Measurements from ENCODE around the gene BAIAP2. TPM values are rescaled to one million over a fixed set of nuclear protein-coding genes. Genes with fewer than 3 reads are reported as not detected.

Gene BAIAP2
- total and polyA plus RNA-seq, 10 of the 15 experiments (the other 5 are each of a cell fraction or from before 2014, with no cell fraction given): 0.15 to 1.2 (median 0.46) TPM; not detected in 2

GRCh38 chr17:81163703-81164370, 128.9 kb downstream of the BAIAP2 start:
- Histone ChIP-seq H3K27ac (ENCODE audit: control insufficient read depth, insufficient read depth) (no peak overlapping the region), H3K4me3 (no peak overlapping the region), H3K79me2 (ENCODE audit: control insufficient read depth, insufficient read depth, low read length) (no peaks in the 10 kb centered on the region), H3K27me3 (replicated peaks in 1 of 2; ENCODE audit: control insufficient read depth in 2 of 2, insufficient read depth in 2 of 2, low read length in 1 of 2) (no peaks in the 10 kb centered on the region; a peak in 3 of 4 replicates), H2AFZ (ENCODE audit: control insufficient read depth, low read depth, low read length) (no peak overlapping the region), H3K4me1 (ENCODE audit: control insufficient read depth, insufficient read depth, low read length) (no peaks in the 10 kb centered on the region), H3K4me2 (ENCODE audit: control insufficient read depth, insufficient read depth) (no peak overlapping the region), H3K36me3 (ENCODE audit: control insufficient read depth in 2 of 2, insufficient read depth in 2 of 2, low read length in 1 of 2) (no peaks in the 10 kb centered on the region), H3K9me3 (replicated peaks; ENCODE audit: control insufficient read depth, insufficient read depth, low read length) (no peaks in the 10 kb centered on the region), H3K9ac (ENCODE audit: control insufficient read depth, insufficient read depth, low read length) (no peak overlapping the region), H4K20me1 (ENCODE audit: control insufficient read depth, insufficient read depth) (no peaks in the 10 kb centered on the region)
- ATAC-seq (no peak), FAIRE-seq (no peak), DNase-seq (ENCODE audit: low read depth, low spot score) (no peak)
- ChIA-PET RAD21 (ENCODE audit: unreplicated experiment) (no interaction called here), CTCF (no interaction called here), POLR2A (no interaction called here), SMC1A (ENCODE audit: uncharacterized antibody, unreplicated experiment) (no interaction called here)
- TF ChIP-seq MYB (IDR thresholded peaks at IDR 0.05; ENCODE audit: borderline replicate concordance, low read depth, low read length) (no peak), NFYB (IDR thresholded peaks at IDR 0.05; ENCODE audit: insufficient read depth, low read depth, low read length) (no peak), SIN3A (IDR thresholded peaks at IDR 0.05; ENCODE audit: low read depth, low read length) (no peak)
- intact Hi-C loops (cut with micrococcal nuclease; ENCODE audit: unreplicated experiment) (no loop called here), in situ Hi-C loops (cut with MboI) (no loop called here)
- WGBS (ENCODE audit: insufficient coverage, insufficient replicate concordance, low lambda C conversion rate, missing lambda C conversion rate): 44% methylated on average over 15 of the region's 15 CpGs
- no TSS peak for BruUV-seq (replicated peaks)

GRCh38 chr17:81164371-81165245, 129.7 kb downstream of the BAIAP2 start:
- DNase-seq (ENCODE audit: low read depth, low spot score) (no peak), FAIRE-seq (no peak), ATAC-seq (no peak)
- Histone ChIP-seq H3K27me3 (replicated peaks in 1 of 2; ENCODE audit: control insufficient read depth in 2 of 2, insufficient read depth in 2 of 2, low read length in 1 of 2) (no peaks in the 10 kb centered on the region; a peak in 3 of 4 replicates), H3K27ac (ENCODE audit: control insufficient read depth, insufficient read depth) (no peak overlapping the region), H3K4me1 (ENCODE audit: control insufficient read depth, insufficient read depth, low read length) (no peaks in the 10 kb centered on the region), H3K4me2 (ENCODE audit: control insufficient read depth, insufficient read depth) (no peak overlapping the region), H3K79me2 (ENCODE audit: control insufficient read depth, insufficient read depth, low read length) (no peaks in the 10 kb centered on the region), H3K9me3 (replicated peaks; ENCODE audit: control insufficient read depth, insufficient read depth, low read length) (no peaks in the 10 kb centered on the region), H3K9ac (ENCODE audit: control insufficient read depth, insufficient read depth, low read length) (no peak overlapping the region), H4K20me1 (ENCODE audit: control insufficient read depth, insufficient read depth) (no peaks in the 10 kb centered on the region), H3K36me3 (ENCODE audit: control insufficient read depth in 2 of 2, insufficient read depth in 2 of 2, low read length in 1 of 2) (no peaks in the 10 kb centered on the region), H3K4me3 (no peak overlapping the region), H2AFZ (ENCODE audit: control insufficient read depth, low read depth, low read length) (no peak overlapping the region)
- in situ Hi-C loops (cut with MboI): loop anchor here (5.0 kb wide), 1 partner anchor 53 kb away; no protein-coding TSS in a partner anchor
- ChIA-PET CTCF (no interaction called here), POLR2A (no interaction called here), SMC1A (ENCODE audit: uncharacterized antibody, unreplicated experiment) (no interaction called here), RAD21 (ENCODE audit: unreplicated experiment) (no interaction called here)
- BruUV-seq (replicated peaks): no TSS peak
- 7% methylated on average over 19 of the region's 19 CpGs for WGBS (ENCODE audit: insufficient coverage, insufficient replicate concordance, low lambda C conversion rate, missing lambda C conversion rate)
- intact Hi-C loops (cut with micrococcal nuclease; ENCODE audit: unreplicated experiment): no loop called here
- TF ChIP-seq SMAD1 (IDR thresholded peaks at IDR 0.05; ENCODE audit: low read depth, partially characterized antibody): no peak
- TF ChIP-seq CEBPB (IDR thresholded peaks at IDR 0.05; ENCODE audit: borderline replicate concordance in 1 of 2, low read depth in 2 of 2, low read length in 2 of 2): no peak
- TF ChIP-seq RAD21 (IDR thresholded peaks at IDR 0.05; ENCODE audit: insufficient read depth, low read depth, low read length): no peak
- TF ChIP-seq RCOR1 (conservative IDR thresholded peaks at IDR 0.05; ENCODE audit: low read depth, low read length): no peak
- TF ChIP-seq, protein P1, sequence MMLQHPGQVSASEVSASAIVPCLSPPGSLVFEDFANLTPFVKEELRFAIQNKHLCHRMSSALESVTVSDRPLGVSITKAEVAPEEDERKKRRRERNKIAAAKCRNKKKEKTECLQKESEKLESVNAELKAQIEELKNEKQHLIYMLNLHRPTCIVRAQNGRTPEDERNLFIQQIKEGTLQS (IDR thresholded peaks at IDR 0.05; ENCODE audit: borderline replicate concordance, extremely low read depth, low read depth, low read length): no peak
- TF ChIP-seq ETV6 (conservative IDR thresholded peaks at IDR 0.05 in 1 of 2, IDR thresholded peaks at IDR 0.05 in 1 of 2; ENCODE audit: borderline replicate concordance in 1 of 2, low read depth in 1 of 2): no peak
- TF ChIP-seq ZNF207 (IDR thresholded peaks at IDR 0.05; ENCODE audit: borderline replicate concordance): no peak
- TF ChIP-seq, protein P2, sequence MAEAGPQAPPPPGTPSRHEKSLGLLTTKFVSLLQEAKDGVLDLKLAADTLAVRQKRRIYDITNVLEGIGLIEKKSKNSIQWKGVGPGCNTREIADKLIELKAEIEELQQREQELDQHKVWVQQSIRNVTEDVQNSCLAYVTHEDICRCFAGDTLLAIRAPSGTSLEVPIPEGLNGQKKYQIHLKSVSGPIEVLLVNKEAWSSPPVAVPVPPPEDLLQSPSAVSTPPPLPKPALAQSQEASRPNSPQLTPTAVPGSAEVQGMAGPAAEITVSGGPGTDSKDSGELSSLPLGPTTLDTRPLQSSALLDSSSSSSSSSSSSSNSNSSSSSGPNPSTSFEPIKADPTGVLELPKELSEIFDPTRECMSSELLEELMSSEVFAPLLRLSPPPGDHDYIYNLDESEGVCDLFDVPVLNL (IDR thresholded peaks at IDR 0.05; ENCODE audit: low read depth, low read length): no peak
- TF ChIP-seq HDAC6 (IDR thresholded peaks at IDR 0.05; ENCODE audit: unreplicated experiment): no peak
- no peak for TF ChIP-seq FOS (IDR thresholded peaks at IDR 0.05; ENCODE audit: borderline replicate concordance, extremely low read depth, insufficient read length)
- TF ChIP-seq CBX3 (IDR thresholded peaks at IDR 0.05; ENCODE audit: borderline replicate concordance, low read depth): no peak
